Stomach (tissue), 9 donors: Measurements from ENCODE around the gene CPT2. TPM values are rescaled to one million over a fixed set of nuclear protein-coding genes. Genes with fewer than 3 reads are reported as not detected.

Experiments
- DNase-seq, 2 donors: peaks; one replicate each; pipeline versions ENCODE4 v3.0.0 to v3.0.0-alpha.2; 2013 to 2019
- H3K27ac ChIP-seq, 5 donors: fragments of 200-600 bp in 4 of 5; sonication (generic) in 4 of 5; one replicate each; pipeline ENCODE4 v1.5.1; 2013 to 2019; ENCODE audit warnings: mild to moderate bottlenecking in 1 of 5, moderate library complexity in 1 of 5
- H3K27me3 ChIP-seq, 3 donors: fragments of 200-600 bp; sonication (generic); one replicate each; pipeline ENCODE4 v1.5.1; 2017 to 2019; ENCODE audit warnings: mixed run types in 1 of 3
- H3K36me3 ChIP-seq, 4 donors: fragments of 200-600 bp; sonication (generic); 1 replicate in 3 of 4; 2 replicates in 1 of 4; pipeline ENCODE4 v1.5.1; 2016 to 2019
- H3K4me1 ChIP-seq, 4 donors: fragments of 200-600 bp; sonication (generic); one replicate each; pipeline ENCODE4 v1.5.1; 2016 to 2019
- H3K4me3 ChIP-seq, 4 donors: fragments of 200-600 bp; sonication (generic) in 3 of 4; one replicate each; pipeline ENCODE4 v1.5.1; 2016 to 2019; ENCODE audit warnings: mild to moderate bottlenecking in 1 of 4
- H3K9me3 ChIP-seq, 4 donors: fragments of 200-600 bp; sonication (generic); one replicate each; pipeline ENCODE4 v1.5.1; 2016 to 2019
- CTCF ChIP-seq, 7 experiments: fragments of 450-650 bp in 4 of 7; fragments of 200-600 bp in 3 of 7; sonication (generic) in 3 of 7; IDR thresholded peaks; one replicate each; pipeline ENCODE4 v1.5.1; 2016 to 2019; ENCODE audit warnings: antibody characterized with exemption in 7 of 7, control low read depth in 2 of 7, mild to moderate bottlenecking in 1 of 7
- EP300 ChIP-seq: sonication (generic); formaldehyde crosslinking; IDR thresholded peaks from one replicate; pipeline ENCODE4 v1.6.1; 2017; ENCODE audit warnings: antibody characterized with exemption
- POLR2A ChIP-seq, 4 donors: fragments of 450-650 bp; IDR thresholded peaks; one replicate each; pipeline ENCODE4 v1.6.1; 2016; ENCODE audit warnings: antibody characterized with exemption in 4 of 4, control low read depth in 2 of 4, mild to moderate bottlenecking in 1 of 4, moderate library complexity in 1 of 4
- POLR2AphosphoS5 ChIP-seq, 3 donors: sonication (generic); formaldehyde crosslinking; IDR thresholded peaks; one replicate each; pipeline ENCODE4 v1.6.1; 2016; ENCODE audit warnings: antibody characterized with exemption in 3 of 3
- WGBS, 5 donors: extraction: QIAGEN DNeasy Blood & Tissue Kit in 3 of 5; methylation state at CpG; one replicate each; pipeline versions ENCODE4 v1.1.5 to v1.1.7; 2013 to 2018; 5-methylcytosine and 5-hydroxymethylcytosine counted together
- intact Hi-C: fragments of 100-400 bp; cut with DNase I; formaldehyde crosslinking; loops from one replicate; pipeline ENCODE4 v1.15.1; 2023; ENCODE audit warnings: low total_unique reads
- polyA plus RNA-seq, 3 donors: library from polyadenylated mRNA; stranded (reverse); fragments of 200-250 nt; gene quantifications; one replicate each; pipeline ENCODE4 v1.2.3, GENCODE V29; 2013
- total RNA-seq, 5 donors: library from RNA; depleted of rRNA; stranded (reverse); fragments of >200 nt; gene quantifications; one replicate each; pipeline versions ENCODE4 v1.1.0 to v1.2.3, GENCODE V29; 2014 to 2016
- donor health status: healthy with polysubstance abuse.
- donor health status: Bipolar disorder and iron deficiency.
- donor health status: healthy.

Gene CPT2
- total and polyA plus RNA-seq, 8 donors: 2.3 to 221 (median 19.4) TPM

DNA sequence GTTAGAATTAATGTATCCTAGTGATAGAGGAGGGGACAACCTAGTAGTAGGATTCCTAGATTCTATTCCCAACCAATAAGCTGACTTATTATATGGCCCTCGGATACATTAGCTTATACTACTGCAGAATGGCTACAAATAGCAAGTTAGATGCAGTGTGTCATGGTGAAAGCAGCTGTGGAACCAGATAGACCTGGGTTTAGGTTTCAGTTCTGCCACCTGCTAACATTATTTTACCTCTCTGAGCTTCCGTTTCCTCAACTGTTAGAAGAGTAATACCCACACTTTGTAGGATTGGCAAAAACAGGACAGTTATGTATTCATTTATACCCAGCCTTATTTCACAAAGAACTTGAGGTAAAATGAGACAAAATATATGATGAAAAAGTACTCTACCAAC is 63.3 kb downstream of the CPT2 start:
- no peak for DNase-seq
- WGBS, 5 donors: 92 to 98% (median 95%) methylated on average over 2 of the region's 2 CpGs
- intact Hi-C loops: no loop called here
- Histone ChIP-seq H3K27ac (no peak overlapping the region), H3K36me3 (peaks cover 0 to 28% (median 0%) of the 10 kb centered on the region in 4 donors), H3K27me3 (no peaks in the 10 kb centered on the region), H3K9me3 (no peaks in the 10 kb centered on the region), H3K4me3 (no peak overlapping the region), H3K4me1 (peaks cover 0 to 11% (median 3%) of the 10 kb centered on the region in 4 donors)
- no peak for TF ChIP-seq POLR2A (IDR thresholded peaks at IDR 0.05)
- TF ChIP-seq CTCF (IDR thresholded peaks at IDR 0.05): no peak
- no peak for TF ChIP-seq EP300
- no peak for TF ChIP-seq POLR2AphosphoS5 (IDR thresholded peaks at IDR 0.05)

GRCh38 chr1:53260631-53261247 is 64.1 kb downstream of the CPT2 start:
- intact Hi-C loops: no loop called here
- H3K4me3 ChIP-seq: no peak overlapping the region
- peaks cover 0 to 11% (median 3%) of the 10 kb centered on the region in 4 donors for H3K4me1 ChIP-seq
- H3K27me3 ChIP-seq: no peaks in the 10 kb centered on the region
- no peaks in the 10 kb centered on the region for H3K9me3 ChIP-seq
- 89 to 94% (median 90%) methylated on average over 4 of the region's 4 CpGs for WGBS, 5 donors
- TF ChIP-seq EP300 (no peak), CTCF (IDR thresholded peaks at IDR 0.05) (no peak), POLR2A (IDR thresholded peaks at IDR 0.05) (no peak), POLR2AphosphoS5 (IDR thresholded peaks at IDR 0.05) (no peak)
- no peak for DNase-seq
- H3K36me3 ChIP-seq: peaks cover 0 to 31% (median under 1%) of the 10 kb centered on the region in 4 donors
- H3K27ac ChIP-seq: no peak overlapping the region

DNA sequence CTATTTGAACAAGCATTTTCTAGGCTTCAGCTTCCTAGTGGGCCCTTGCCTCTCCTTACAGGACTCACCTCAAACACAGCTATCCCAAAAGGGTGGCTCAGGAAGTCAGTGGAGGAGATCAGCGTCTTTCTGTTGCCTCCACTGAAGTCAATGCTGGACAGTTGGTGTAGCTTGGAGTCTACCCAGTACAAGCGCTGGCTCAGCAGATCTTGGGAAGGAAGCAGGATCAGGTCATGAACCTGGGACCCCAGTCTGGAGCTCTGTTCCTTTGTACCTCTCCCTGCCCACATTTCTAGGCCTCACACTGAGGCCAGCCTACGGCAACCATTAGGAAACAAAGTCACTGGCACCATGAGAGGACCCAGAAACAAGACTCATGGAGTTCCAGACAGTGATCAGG is 65.4 kb downstream of the CPT2 start:
- WGBS, 5 donors: 92 to 100% (median 96%) methylated on average over 3 of the region's 3 CpGs
- Histone ChIP-seq H3K27me3 (no peaks in the 10 kb centered on the region), H3K4me3 (no peak overlapping the region), H3K27ac (no peak overlapping the region), H3K9me3 (no peaks in the 10 kb centered on the region), H3K36me3 (peaks cover 0 to 34% (median 1%) of the 10 kb centered on the region in 4 donors), H3K4me1 (peaks cover 0 to 3% (median under 1%) of the 10 kb centered on the region in 4 donors)
- no peak for TF ChIP-seq CTCF (IDR thresholded peaks at IDR 0.05)
- intact Hi-C loops: no loop called here
- DNase-seq: no peak

Other genes starting within 250 kb of the CPT2 start
- gene PODN, start 134.6 kb upstream of the CPT2 start, total RNA-seq: 100 to 1,000 TPM in 3 of 5 donors, 10 to 100 TPM in 2; 19.8 to 356 (median 128) TPM
- gene PODN, start 134.6 kb upstream of the CPT2 start, polyA plus RNA-seq: 10 to 100 TPM in 1 of 3 donors, 1 to 10 TPM in 2; 8.3 to 18.4 (median 9.6) TPM
- under 1 TPM in 2 of 5 donors, not detected in 3; 0.29 to 0.45 TPM for gene SLC1A7, start 54.2 kb upstream of the CPT2 start, total RNA-seq
- under 1 TPM in 1 of 3 donors, not detected in 2; 0.08 TPM for gene SLC1A7, start 54.2 kb upstream of the CPT2 start, polyA plus RNA-seq
- 10 to 100 TPM; 31.6 to 52.7 (median 38.0) TPM for gene CZIB, start 23.8 kb downstream of the CPT2 start, total RNA-seq
- 10 to 100 TPM; 60.8 to 78.8 (median 74.9) TPM for gene CZIB, start 23.8 kb downstream of the CPT2 start, polyA plus RNA-seq
- 10 to 100 TPM in 3 of 5 donors, 1 to 10 TPM in 2; 2.9 to 58.3 (median 25.5) TPM for gene MAGOH, start 41.7 kb downstream of the CPT2 start, total RNA-seq
- 100 to 1,000 TPM in 1 of 3 donors, 10 to 100 TPM in 2; 73.3 to 105 (median 81.9) TPM for gene MAGOH, start 41.7 kb downstream of the CPT2 start, polyA plus RNA-seq
- gene LRP8, start 131.2 kb downstream of the CPT2 start, total RNA-seq: 10 to 100 TPM in 1 of 5 donors, 1 to 10 TPM in 3, under 1 TPM in 1; 0.58 to 26.8 (median 3.5) TPM
- 1 to 10 TPM in 2 of 3 donors, under 1 TPM in 1; 0.81 to 2.9 (median 1.1) TPM for gene LRP8, start 131.2 kb downstream of the CPT2 start, polyA plus RNA-seq